GM20431 (cell line): Measurements from ENCODE around the gene FAM3D.
"Not testable (repeated sequence)": the region's sequence is repeated elsewhere in the genome, so short reads cannot be mapped to it uniquely, and the experiment has no call there.

ENCODE experiments used
- in situ Hi-C: fragments of 300-500 bp; cut with MseI, MboI; formaldehyde crosslinking; loops from one replicate; pipeline ENCODE4 v1.15.0; 2020; ENCODE audit warnings: low sequenced_read_pairs; ENCODE audit not compliant: unreplicated experiment

The FAM3D gene

DNA sequence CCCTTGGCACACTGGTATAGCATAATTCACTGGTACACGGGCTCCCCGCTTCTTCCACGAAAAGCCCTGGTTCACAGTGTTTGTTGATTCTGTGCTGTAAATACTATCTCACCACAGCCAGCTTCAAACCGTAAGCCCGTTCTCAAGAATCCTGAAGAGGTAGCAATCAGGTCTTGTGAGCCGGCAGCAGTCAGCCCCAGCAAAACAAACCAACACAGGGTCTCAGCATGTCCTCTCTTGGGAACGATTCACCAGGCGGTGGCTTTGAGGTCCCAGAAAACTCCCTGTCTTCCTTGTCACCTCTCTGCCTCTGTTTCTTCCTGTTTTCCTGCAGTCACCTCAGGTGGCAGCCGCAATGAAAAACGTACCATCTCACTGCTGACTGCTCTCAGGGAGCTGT, 19.1 kb upstream of the FAM3D start:
- in situ Hi-C loops: no loop called here

DNA sequence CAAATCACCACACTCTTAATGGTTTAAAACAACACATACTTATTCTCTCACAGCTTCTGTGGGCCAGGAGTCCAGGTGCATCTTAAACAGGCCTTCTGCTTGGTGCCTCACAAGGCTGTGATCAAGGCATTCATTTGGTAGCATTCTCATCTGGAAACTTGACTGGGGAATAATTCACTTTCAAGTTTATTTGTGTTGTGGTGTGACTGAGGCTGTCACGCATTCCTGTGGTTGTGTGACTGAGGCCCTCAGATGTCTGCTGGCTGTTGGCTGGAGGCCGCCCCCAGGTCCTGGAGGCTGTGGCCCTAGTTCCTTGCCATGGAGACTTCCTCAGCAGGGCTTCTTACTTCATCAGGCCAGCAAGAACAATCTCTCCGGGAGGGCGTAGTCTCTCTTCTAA, 16.9 kb upstream of the FAM3D start:
- in situ Hi-C loops: no loop called here

DNA sequence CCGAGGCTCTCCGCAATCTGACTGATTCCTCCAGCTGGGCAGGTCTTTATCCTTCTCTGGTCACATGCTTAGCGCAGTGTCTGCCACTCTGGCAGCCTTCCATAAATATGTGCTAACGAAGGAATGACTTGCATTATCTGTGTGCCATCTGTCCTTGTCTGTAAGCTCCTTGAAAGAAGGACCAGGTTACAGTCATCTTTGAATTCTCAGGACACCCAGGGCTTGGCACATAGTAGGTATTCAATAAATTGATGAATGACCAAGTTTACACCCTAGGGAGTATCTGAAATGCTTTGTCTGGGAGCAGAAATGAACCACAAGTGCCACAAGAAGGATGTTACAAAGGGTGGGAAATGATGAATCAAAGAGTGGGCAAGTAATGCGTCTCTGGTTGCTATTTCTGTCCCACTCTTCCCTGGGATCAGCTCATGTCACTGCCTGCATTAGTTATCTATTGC, 16.5 kb upstream of the FAM3D start:
- in situ Hi-C loops: no loop called here

DNA sequence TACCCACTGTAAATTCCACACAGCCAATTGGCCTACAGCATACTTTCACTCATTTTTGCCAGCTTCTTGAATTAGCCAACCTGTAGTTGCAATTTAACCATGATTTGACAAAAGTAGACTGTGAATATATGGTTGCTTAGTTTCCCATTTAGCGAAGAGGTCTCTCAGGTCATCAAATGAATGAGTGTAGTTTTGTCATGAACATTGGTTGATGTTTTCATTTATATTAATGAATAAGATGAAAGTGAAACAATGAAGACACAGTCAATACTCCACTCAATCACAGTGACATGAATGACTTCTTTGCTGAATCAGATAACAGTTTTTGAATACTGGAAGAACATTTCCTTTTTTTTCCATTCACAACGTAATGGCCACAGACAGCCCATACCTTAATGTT, 15.3 kb upstream of the FAM3D start:
- in situ Hi-C loops: no loop called here

DNA sequence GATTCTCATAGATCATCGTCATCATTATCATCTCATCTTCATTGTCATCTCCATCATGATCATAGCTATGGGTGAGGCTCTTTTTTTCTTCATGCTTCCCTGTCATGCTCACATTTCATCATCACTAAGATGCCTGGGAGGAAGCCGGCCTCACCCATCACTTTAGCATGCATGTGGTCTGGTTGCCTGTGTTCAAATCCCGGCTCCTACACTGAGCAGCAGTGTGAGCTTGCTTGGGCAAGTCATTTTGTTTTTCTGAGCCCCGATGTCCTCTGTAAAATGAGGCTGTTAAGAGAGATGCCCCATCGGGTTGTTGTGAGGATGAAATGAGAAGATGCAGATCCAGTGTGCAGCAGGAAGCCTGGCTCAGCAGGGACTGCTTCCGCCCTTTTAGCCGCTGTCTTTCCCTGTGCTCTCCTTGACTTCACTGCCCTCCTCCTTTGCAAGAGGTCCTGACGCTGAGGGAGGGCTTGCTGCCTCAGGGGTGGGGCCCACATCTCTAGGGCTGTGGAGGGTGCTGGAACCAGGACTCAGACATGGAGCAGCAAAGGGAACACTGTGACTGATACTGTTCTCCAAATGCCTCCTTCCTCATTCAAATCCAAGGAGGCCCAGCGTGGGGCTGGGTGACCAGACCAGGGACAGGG, 14.4 kb upstream of the FAM3D start:
- in situ Hi-C loops: no loop called here

DNA sequence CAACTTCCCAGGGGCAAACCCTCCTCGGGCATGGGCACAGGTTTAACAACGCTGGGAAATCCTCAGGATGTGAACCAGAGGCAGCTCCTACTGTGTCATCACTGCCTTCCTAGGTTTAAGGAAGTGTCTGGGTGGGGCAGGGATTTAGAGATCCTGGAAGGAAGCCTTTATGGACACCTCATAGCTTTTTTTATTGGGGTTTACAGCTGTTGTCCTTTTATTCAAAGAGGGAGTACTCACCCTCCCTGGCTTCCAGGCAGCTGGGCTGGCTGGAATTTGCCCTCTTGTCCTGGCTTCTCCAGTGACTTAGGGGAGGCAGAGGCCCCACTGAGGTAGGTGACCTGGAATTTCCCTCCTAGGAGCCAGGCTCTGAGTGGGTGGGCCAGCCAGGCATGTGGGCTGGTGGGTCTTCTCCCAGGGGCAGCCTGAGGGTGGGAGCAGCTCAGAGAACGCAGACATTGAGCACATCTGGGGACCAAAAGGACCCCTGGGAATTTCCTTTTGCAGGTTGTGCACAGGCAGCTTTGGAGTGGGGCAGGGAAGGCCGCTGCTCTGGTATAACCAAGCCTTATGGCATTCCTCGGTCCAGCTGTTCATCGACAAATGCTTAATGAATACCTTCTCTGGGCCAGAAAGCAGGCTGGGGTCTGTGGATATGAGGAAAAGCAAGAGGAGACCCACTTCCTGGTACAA, 13.5 kb upstream of the FAM3D start:
- in situ Hi-C loops: no loop called here

DNA sequence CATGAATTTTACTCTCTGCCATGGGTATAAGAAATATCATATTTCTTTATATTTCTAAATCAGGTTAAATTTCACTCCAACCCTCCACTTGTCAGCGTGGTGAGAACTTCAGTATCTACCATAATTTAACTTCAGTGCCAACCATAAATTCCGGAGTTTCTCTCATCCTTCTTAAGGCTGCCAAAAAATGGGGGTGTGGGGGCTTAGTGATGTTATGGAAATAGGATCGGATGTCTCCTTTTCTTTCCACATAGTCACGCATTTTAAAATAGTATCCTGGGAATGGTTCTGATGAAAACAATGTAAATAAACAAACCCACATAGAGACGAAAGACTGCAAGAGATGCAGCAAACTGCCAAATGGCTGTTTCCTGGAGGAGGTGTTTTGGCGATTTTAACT, 12.9 kb upstream of the FAM3D start:
- in situ Hi-C loops: no loop called here

DNA sequence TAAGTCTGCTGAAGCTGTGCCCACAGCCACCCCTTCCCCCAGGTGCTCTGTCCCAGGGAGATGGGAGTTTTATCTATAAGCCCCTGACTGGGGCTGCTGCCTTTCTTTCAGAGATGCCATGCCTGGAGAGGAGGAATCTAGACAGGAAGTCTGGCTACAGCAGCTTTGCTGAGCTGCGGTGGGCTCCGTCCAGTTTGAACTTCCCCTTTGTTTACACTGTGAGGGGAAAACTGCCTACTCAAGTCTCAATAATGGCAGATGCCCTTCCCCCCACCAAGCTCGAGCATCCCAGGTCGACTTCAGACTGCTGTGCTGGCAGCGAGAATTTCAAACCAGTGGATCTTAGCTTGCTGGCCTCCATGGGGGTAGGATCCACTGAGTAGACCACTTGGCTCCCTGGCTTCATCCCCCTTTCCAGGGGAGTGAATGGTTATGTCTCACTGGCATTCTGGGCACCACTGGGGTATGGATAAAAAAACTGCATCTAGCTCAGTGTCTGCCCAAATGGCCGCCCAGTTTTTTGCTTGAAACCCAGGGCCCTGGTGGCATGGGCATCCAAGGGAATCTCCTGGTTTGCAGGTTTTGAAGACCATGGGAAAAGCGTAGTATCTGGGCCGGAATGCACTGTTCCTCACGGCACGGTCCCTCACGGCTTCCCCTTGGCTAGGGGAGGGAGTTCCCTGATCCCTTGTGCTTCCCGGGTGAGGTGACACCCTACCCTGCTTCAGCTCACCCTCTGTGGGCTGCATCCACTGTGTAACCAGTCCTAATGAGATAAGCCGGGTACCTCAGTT, 11.8 kb upstream of the FAM3D start:
- in situ Hi-C loops: not testable (repeated sequence)

DNA sequence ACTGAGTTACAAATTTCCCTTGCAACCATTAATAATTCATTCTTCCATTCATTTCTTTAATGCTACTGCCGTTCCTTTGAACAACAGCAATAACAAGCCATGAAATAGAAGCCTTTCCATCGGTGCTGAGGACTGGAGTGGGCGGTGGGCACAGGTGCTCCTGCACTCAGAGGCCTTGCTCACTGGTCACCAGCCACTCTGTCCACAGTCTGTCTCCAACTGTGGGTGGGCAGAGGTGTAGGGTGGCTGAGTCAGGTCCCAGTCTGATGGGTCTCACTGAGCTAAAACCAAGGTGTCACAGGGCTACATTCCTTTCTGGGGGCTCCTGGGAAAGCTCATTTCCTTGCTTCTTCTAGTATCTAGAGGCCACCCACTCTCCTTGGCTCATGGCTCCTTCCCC, 6.3 kb upstream of the FAM3D start:
- in situ Hi-C loops: no loop called here

DNA sequence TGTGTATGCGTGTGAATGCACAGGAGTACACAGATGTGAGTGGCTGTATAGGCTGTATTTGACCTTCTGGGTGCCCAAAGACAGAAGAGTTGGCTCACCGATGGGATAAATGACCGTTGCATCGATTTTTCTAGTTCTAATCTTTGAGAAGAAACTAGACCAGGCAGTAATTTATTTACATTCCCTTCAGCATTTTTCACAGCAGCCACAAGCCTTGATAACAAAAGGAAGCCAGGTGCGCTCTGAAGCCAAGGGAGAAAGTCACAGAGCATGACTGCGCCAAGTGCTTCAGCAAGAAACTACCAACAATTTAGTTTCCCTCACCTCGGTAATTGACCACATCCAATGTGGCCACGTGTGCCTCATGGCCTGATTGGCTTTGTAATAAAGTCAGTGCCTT, 5.9 kb upstream of the FAM3D start:
- in situ Hi-C loops: no loop called here

DNA sequence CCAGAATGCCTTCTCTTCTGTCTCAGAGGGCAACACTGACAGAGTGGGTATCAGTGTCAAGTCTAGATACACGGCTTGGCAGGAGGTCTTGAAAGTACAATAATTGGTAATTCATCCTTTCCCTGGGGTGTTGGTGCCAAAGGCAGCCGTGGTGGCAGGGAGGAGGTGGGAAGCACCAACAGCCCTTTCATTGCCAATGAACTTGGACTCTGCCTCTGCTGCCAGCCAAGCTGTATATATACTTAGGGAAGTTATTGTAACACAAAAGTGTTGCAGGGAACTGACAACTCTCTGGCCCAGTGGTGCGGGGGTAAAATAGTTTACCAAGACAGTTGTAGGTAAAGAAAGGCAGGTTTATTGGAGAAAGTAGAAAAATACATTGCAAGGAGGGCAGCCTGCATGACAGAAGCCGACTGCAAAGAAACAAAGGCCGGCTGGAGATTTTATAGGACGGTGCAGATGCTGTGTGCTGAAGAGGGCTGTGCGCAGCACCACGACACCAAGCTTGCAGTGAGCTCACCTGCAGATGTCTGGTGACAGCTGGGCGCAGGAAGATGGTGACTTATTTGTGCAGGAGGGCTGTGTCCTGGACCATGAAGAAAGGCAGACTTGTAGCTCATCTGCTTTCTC, 4.0 kb upstream of the FAM3D start:
- in situ Hi-C loops: no loop called here

DNA sequence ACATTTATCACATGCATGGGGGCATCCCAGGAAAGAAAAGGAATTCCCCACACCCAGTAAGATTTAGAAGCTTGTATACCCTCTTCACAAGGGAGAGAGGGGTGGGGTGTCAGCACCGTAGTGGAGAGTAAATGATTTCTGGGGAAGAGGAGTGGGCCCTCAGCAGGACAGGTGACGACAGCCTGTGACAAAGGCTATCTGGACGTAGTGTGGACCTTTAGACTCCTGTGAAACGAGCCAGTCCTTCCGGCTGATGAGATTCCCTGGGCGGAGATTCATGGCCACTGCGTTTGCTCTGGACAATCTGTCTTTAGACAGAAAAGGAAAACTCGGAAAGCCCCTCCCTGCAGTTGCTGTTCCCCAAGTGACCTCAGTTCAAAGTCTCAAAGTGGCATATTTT, 1.7 kb upstream of the FAM3D start:
- in situ Hi-C loops: no loop called here

DNA sequence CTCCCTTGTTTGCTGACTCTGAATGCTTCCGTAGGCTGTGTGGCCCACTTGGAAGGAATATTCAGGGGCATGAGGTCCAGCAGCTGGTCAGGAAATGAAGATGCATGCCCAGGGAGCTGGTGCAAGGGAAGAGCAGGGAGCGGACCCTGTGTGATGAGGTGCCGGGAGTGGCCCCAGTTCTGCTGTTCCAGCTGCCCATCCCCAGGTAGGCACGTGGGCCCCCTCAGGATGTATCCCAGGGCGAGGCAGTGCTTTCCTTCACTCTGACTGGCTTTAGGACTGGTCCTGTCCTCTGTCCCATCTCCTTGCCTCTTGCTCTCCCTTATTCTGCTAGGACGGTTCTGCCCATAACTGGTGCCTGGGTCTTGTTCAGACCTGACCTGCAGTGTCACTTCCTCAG, 1.1 kb upstream of the FAM3D start:
- in situ Hi-C loops: no loop called here

DNA sequence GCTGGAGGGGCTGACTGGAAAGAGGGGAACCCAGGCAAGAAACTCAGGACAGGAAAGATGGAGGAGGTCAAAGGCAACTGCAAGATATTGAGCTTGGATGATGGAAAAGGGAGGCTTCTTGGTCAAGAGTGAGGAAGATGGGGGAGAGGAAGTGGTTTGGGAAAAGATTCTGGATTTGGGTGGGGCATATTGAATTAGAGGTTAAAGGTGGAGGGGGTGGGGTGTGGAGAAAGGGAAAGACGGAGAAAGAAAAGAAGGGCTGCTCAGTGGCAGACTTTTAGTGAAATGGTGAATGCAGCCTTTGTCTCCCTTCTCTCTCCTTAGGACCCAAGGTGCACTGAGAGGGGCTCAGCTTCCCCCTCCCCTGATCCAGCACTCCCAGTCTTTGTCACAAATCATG, 655 bp upstream of the FAM3D start:
- in situ Hi-C loops: no loop called here

DNA sequence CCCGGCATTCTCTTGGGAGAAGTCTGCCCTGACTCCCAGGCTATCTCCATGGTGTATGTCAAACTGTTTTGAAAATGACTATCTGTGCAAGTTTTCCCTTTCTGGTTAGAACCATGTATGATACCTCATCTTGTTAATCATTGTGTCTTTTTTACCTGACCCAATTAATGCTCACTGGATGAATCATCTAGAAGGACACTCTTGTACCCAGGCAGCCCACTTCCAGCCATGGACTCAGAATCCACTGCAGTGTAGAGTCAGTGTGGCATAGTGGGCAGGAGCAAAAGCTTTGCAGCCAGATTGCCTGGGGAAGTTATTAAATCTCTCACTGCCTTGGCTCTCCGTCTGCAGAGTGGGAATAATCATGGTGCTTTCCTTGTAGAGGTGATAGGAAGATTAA, 1.2 kb downstream of the FAM3D start:
- in situ Hi-C loops: no loop called here

DNA sequence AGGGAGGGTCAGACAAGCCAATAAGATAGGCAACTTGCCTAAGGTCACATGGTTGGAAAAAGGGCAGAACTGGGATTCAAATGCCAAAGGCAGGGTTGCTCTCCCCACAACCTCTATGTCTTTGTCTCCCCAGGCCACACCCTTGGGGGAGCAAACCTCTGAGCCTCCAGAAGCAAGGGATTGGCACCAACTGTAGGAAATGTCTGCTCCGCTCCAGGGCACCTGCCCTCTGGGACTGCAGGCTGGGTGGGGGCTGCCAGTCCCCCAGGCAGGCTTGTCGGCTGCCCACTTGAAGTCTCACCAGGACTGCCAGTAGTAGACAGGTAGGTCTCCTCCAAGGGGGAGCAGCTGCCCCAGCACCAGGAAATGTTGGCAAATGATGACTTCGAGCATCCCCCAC, 2.0 kb downstream of the FAM3D start:
- in situ Hi-C loops: no loop called here

DNA sequence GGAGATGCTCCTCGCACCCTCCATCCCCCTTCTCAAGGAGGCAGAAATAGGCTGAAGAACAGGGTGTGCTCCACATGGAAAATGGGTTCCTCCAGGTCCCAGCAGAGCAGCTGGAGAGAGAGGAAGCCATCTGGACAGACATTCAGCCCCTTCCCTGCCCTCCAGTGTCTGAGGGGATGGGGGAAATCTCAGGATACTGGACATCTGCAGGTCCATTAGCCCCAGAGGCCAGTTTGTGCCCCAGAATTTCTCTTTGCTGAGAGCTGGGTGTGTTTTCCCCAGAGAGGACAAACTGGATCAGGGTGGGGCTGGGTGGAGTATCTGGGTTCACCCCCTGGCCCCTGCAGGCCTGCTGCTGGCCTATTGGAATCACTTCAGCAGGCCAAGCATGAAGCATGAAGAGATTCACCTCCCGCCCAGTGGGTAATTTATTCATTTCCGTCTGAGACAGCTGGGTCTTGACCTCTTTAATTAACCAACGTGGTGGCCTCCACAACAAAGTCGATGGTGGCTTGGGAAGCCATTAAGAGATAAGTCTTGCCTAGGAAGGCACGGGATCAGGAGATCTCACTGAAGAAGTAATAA, 4.6 kb downstream of the FAM3D start:
- in situ Hi-C loops: no loop called here

DNA sequence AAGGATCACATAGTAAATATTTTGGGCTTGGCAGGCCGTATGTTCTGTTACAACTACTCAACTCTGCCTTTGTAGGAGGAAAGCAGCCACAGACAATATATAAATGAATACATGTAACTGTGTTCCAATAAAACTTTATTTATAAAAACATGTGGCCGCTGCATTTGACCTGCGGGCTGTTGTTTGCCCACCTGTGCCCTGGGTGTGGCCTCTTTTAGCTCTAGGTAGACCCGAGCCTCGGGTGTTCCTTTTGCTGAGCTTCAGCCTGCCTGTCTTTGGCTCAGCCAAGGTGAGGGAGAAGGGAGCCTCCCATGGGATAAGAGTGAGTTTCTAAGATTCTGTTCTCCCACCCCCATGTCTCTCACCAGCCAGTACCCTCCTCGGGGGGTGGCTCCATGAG, 5.6 kb downstream of the FAM3D start:
- in situ Hi-C loops: no loop called here

DNA sequence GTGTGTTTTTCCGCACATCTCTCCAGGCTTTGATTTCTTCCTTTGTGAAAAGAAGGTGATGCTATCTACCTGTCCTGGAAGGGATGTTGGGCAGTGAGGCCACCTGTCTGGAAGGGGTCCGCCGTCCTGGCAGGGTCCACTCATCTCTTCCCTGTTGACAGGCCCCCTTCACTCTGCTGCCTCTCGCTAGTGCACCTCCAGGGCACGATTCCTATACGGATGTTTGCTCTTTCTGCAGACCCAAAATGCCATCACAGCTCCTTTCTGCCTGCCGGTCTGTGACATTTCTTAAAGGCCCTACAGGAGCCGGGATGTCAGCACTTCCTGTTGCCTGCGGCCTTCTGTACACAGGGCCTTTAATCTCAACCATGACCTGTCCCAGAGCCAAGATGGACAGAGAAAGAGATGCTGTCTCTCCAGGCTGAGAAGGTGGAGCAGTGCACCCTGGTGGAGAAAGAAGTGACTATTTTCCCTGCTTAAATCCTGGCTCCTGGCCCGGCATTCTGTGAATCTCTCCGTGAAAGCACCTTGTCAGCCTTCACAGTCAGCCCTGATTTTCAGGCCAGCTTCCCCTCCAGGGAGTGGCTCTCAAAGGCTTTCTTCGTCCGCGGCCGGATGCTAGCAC, 7.4 kb downstream of the FAM3D start:
- in situ Hi-C loops: no loop called here

DNA sequence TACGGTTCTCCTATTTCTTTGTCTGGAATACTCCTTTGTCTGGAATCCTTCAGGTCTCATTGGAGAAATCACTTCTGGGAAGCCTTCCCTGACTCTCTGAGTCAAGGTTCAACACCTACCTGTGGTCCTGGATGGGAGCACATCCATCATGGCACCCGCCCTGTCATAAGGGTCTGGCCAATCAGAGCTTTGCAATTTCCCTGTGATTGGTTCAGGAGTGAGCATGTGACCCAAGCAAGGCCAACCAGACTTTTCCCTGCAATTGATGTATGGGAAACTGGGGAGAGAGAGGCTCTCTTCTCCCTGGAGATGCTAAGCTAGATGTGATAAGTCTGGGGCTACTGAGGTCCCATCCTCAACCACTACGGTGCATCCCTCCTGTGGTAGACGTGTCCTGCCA, 8.1 kb downstream of the FAM3D start:
- in situ Hi-C loops: no loop called here
